K562 (cell line): Measurements from ENCODE around the gene TNIK. TPM values are rescaled to one million over a fixed set of nuclear protein-coding genes. Genes with fewer than 3 reads are reported as not detected.
A peak's percentile ranks its signal among the peaks of the same experiment; 100 is the strongest.

Source experiments
- ATAC-seq: fragments of 200-7000 bp; cut with Tn5 transposase; 3 replicates; pipeline ENCODE4 v1.9.1; 2020; ENCODE audit warnings: moderate library complexity
- BruUV-seq: library from RNA; stranded (reverse); fragments of 400-500 nt; replicated peaks from 2 replicates; lab custom pipeline; 2021; lab: Mats Ljungman, UMichigan
- CTCF ChIA-PET: fragments of 300-600 bp; formaldehyde crosslinking; extraction: SDS; loops from one replicate; lab custom pipeline; 2021; ENCODE audit warnings: low intra/inter-chr PET ratio; lab: Yijun Ruan, JAX
- POLR2A ChIA-PET: fragments of 300-600, 350-650 bp; sonication (Branson Sonifier 250); formaldehyde crosslinking; extraction: SDS; loops from one replicate; lab custom pipeline; 2021; ENCODE audit warnings: antibody characterized with exemption, inconsistent platforms; lab: Yijun Ruan, JAX
- DNase-seq, 4 experiments: peaks; one replicate each; pipeline versions ENCODE4 v3.0.0 to v3.0.0-alpha.2; 2011 to 2018; ENCODE audit warnings: low spot score in 3 of 4, mixed read lengths in 3 of 4; ENCODE audit errors: extremely low read depth in 1 of 4
- FAIRE-seq: peaks from 2 replicates; lab custom pipeline; 2011; peaks lifted over from hg19 to GRCh38; lab: Jason Lieb, UNC
- H2AFZ ChIP-seq: 2 replicates; pipeline ENCODE4 v1.6.0; 2011; ENCODE audit warnings: low read depth, low read length, control low read depth, inconsistent platforms
- H3K27ac ChIP-seq: fragments of 200-600 bp; 3 replicates; pipeline ENCODE4 v1.8.0; 2011; ENCODE audit warnings: low read depth, mild to moderate bottlenecking, control low read depth, inconsistent platforms, low read length, moderate library complexity, mixed read lengths; ENCODE audit errors: extremely low read depth
- H3K27me3 ChIP-seq, 2 experiments: fragments of 300-600 bp in 1 of 2; 2 replicates in 1 of 2; 3 replicates in 1 of 2; pipeline versions ENCODE4 v1.6.0 to v1.8.0; 2011; ENCODE audit warnings: inconsistent platforms in 2 of 2, low read length in 2 of 2, mild to moderate bottlenecking in 1 of 2, mixed read lengths in 1 of 2, moderate library complexity in 1 of 2; ENCODE audit not compliant: control insufficient read depth in 2 of 2, insufficient read depth in 2 of 2
- H3K36me3 ChIP-seq: fragments of 300-600 bp; 3 replicates; pipeline ENCODE4 v1.8.0; 2011; ENCODE audit warnings: mild to moderate bottlenecking, low read length, inconsistent platforms; ENCODE audit not compliant: control insufficient read depth, insufficient read depth
- H3K4me1 ChIP-seq, 2 experiments: fragments of 200-600 bp in 1 of 2; replicated peaks in 1 of 2; 2 replicates in 1 of 2; 3 replicates in 1 of 2; pipeline versions ENCODE4 v1.5.1 to v1.8.0; 2011; ENCODE audit warnings: inconsistent platforms in 2 of 2, low read length in 2 of 2, mild to moderate bottlenecking in 1 of 2, mixed read lengths in 1 of 2, moderate library complexity in 1 of 2; ENCODE audit not compliant: control insufficient read depth in 2 of 2, insufficient read depth in 2 of 2
- H3K4me2 ChIP-seq: 2 replicates; pipeline ENCODE4 v1.6.1; 2011; ENCODE audit warnings: low read length, control low read depth, inconsistent platforms, mixed read lengths; ENCODE audit not compliant: insufficient read depth
- H3K4me3 ChIP-seq: fragments of 200-600 bp; sonication (generic), shearing (Covaris generic); 2 replicates; pipeline ENCODE4 v1.5.1; 2016; ENCODE audit warnings: control low read depth, inconsistent platforms
- H3K79me2 ChIP-seq: fragments of 200-600 bp; 3 replicates; pipeline ENCODE4 v1.8.0; 2011; ENCODE audit warnings: low read length, inconsistent platforms; ENCODE audit not compliant: control insufficient read depth, insufficient read depth
- H3K9ac ChIP-seq, 2 experiments: 2 replicates each; pipeline versions ENCODE4 v1.6.0 to v1.6.1; 2011; ENCODE audit warnings: low read depth in 2 of 2, low read length in 2 of 2, control low read depth in 1 of 2, inconsistent platforms in 1 of 2, mild to moderate bottlenecking in 1 of 2, mixed read lengths in 1 of 2; ENCODE audit not compliant: insufficient read depth in 1 of 2
- H3K9me1 ChIP-seq: one replicate; pipeline ENCODE4 v1.6.0; 2011; ENCODE audit warnings: inconsistent platforms, mild to moderate bottlenecking, low read length, moderate library complexity; ENCODE audit not compliant: control insufficient read depth, insufficient read depth
- H3K9me3 ChIP-seq: replicated peaks from 2 replicates; pipeline ENCODE4 v1.5.1; 2011; ENCODE audit warnings: low read depth, low read length, inconsistent platforms; ENCODE audit not compliant: control insufficient read depth, insufficient read depth
- H4K20me1 ChIP-seq: replicated peaks from 2 replicates; pipeline ENCODE4 v1.6.1; 2011; ENCODE audit warnings: low read length, inconsistent platforms, mixed read lengths; ENCODE audit not compliant: control insufficient read depth, insufficient read depth
- ARID2 ChIP-seq: fragments of 450-650 bp; IDR thresholded peaks from 2 replicates; pipeline ENCODE4 v1.6.1; 2017; ENCODE audit warnings: antibody characterized with exemption, mild to moderate bottlenecking
- BRCA1 ChIP-seq, 2 experiments: fragments of 450-650 bp in 1 of 2; sonication (generic) in 1 of 2; formaldehyde crosslinking in 1 of 2; IDR thresholded peaks; 2 replicates each; pipeline versions ENCODE4 v1.5.0 to v1.6.1; 2017 to 2020; ENCODE audit warnings: mild to moderate bottlenecking in 1 of 2, missing genetic modification reagents in 1 of 2
- CC2D1A ChIP-seq: fragments of 450-650 bp; IDR thresholded peaks from 2 replicates; pipeline ENCODE4 v1.6.1; 2017; ENCODE audit warnings: mild to moderate bottlenecking
- CREM ChIP-seq: IDR thresholded peaks from 2 replicates; pipeline ENCODE4 v1.6.1; 2014; ENCODE audit warnings: antibody characterized with exemption, low read depth
- GABPB2 ChIP-seq: fragments of 250-450 bp; sonication (Bioruptor Pico); conservative IDR thresholded peaks from 2 replicates; pipeline ENCODE4 v1.5.1; 2021; ENCODE audit warnings: mild to moderate bottlenecking
- JUND ChIP-seq, 2 experiments: IDR thresholded peaks; 2 replicates in 1 of 2; 3 replicates in 1 of 2; pipeline ENCODE4 v1.6.1; 2011; ENCODE audit warnings: borderline replicate concordance in 2 of 2, low read depth in 2 of 2, low read length in 2 of 2, improper control_type of control experiment in 1 of 2, missing biosample characterization in 1 of 2, missing genetic modification characterization in 1 of 2, missing genetic modification reagents in 1 of 2
- MAX ChIP-seq: sonication (generic); formaldehyde crosslinking; IDR thresholded peaks from 2 replicates; pipeline ENCODE4 v1.9.0; 2022; ENCODE audit warnings: mild to moderate bottlenecking, missing genetic modification reagents
- POLR2H ChIP-seq: IDR thresholded peaks from 2 replicates; pipeline ENCODE4 v1.6.1; 2016; ENCODE audit warnings: missing genetic modification characterization, low read depth, mild to moderate bottlenecking, control low read depth, missing compliant biosample characterization, moderate library complexity
- PYGO2 ChIP-seq: fragments of 450-650 bp; IDR thresholded peaks from 2 replicates; pipeline ENCODE4 v1.6.1; 2016; ENCODE audit warnings: mild to moderate bottlenecking, missing genetic modification characterization, moderate library complexity, missing compliant biosample characterization
- RBFOX2 ChIP-seq: fragments of 200-400 bp; formaldehyde crosslinking; IDR thresholded peaks from 2 replicates; pipeline ENCODE4 v1.6.1; 2017; ENCODE audit warnings: low read depth, mild to moderate bottlenecking, low read length, moderate library complexity
- STAG1 ChIP-seq: sonication (generic); formaldehyde crosslinking; IDR thresholded peaks from 2 replicates; pipeline ENCODE4 v1.5.0; 2020; ENCODE audit warnings: missing genetic modification reagents, borderline replicate concordance
- ZC3H11A ChIP-seq: IDR thresholded peaks from 2 replicates; pipeline ENCODE4 v1.6.1; 2012; ENCODE audit warnings: low read depth, low read length, improper control_type of control experiment
- ZNF316 ChIP-seq: fragments of 450-650 bp; IDR thresholded peaks from 2 replicates; pipeline ENCODE4 v1.6.1; 2016
- WGBS: fragments of 100-300 bp; shearing (Covaris generic); methylation state at CpG from one replicate; pipeline ENCODE4 v1.1.6; 2016; ENCODE audit warnings: low coverage, mixed read lengths; ENCODE audit not compliant: insufficient coverage; ENCODE audit errors: missing lambda C conversion rate; 5-methylcytosine and 5-hydroxymethylcytosine counted together
- in situ Hi-C: fragments of 300-500 bp; cut with MboI; formaldehyde crosslinking; loops from 4 replicates; pipeline ENCODE4 v1.15.0; 2018; ENCODE audit warnings: inconsistent platforms, mixed read lengths
- intact Hi-C: fragments of 100-400 bp; cut with micrococcal nuclease; formaldehyde crosslinking; loops from 2 replicates; pipeline ENCODE4 v1.14.2; 2022
- polyA plus RNA-seq, 8 experiments: library from polyadenylated mRNA; depleted of rRNA in 4 of 8; stranded (reverse) in 5 of 8; unstranded in 3 of 8; fragments of >200 nt; fragmentation: Nextera tagmentation in 2 of 8; fragmentation: Illumina TruSeq in 1 of 8; extraction: Ambion mirVana in 2 of 8; extraction: Trizol in 1 of 8; gene quantifications; 2 replicates each; pipeline versions ENCODE4 v1.2.1 to v1.2.3, GENCODE V29; 2011 to 2014; ENCODE audit warnings: inconsistent platforms in 1 of 8, missing spikeins in 1 of 8
- total RNA-seq, 7 experiments: library from RNA; depleted of rRNA in 6 of 7; stranded (reverse); fragments of >200 nt in 6 of 7; fragmentation: Illumina TruSeq in 2 of 7; extraction: Trizol in 2 of 7; gene quantifications; 2 replicates each; pipeline versions ENCODE4 v1.2.1 to v1.2.3, GENCODE V29; 2011 to 2021; ENCODE audit warnings: low replicate concordance in 1 of 7
- TF ChIP-seq, protein P1 (sequence below), 2 experiments: fragments of 450-650 bp; conservative IDR thresholded peaks; 2 replicates each; pipeline ENCODE4 v1.6.1; 2017; ENCODE audit warnings: mild to moderate bottlenecking in 2 of 2, moderate library complexity in 2 of 2
- TF ChIP-seq, protein P2 (sequence below): sonication (generic); formaldehyde crosslinking; IDR thresholded peaks from 2 replicates; pipeline ENCODE4 v1.4.0; 2020; ENCODE audit warnings: mild to moderate bottlenecking, missing genetic modification reagents
- TF ChIP-seq, protein P3 (sequence below): fragments of 450-650 bp; formaldehyde crosslinking; IDR thresholded peaks from 2 replicates; pipeline ENCODE4 v1.4.0; 2020; ENCODE audit warnings: mild to moderate bottlenecking, moderate library complexity

Gene TNIK
- total and polyA plus RNA-seq, 9 of the 15 experiments (the other 6 are each of a cell fraction or from before 2014, with no cell fraction given) = 6.6 to 39.0 (median 24.7) TPM

DNA sequence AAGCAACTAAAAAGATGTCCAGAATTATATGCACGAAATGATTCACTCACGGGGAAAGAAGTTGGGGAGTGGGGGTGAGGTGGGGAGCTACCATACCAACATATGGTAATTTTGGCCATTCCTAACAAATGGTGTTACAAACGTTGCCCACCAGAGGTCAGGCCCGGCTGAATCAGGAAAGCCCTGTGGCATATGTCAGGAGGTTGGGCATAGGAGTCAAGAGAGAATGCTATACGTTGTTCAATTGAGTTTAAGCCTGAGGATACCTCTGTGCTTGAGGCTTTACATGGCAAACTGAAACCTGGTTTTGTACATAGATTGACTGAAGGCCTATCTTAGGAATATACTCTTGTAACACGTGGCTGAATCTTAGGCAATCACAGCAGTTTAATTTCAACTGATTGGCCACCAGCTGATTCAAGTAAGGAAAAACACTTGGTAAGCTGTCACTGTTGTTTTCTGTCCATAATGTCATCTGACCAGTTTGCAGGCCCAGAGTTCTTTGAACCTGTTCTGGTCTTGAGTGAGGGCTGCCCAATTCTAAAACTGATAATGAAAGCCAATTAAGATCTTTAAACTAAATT, 410.3 kb downstream of the TNIK start:
- ATAC-seq (peak; percentile 94), DNase-seq (peak; percentile 27 to 65 (median 45)), FAIRE-seq (peak; percentile 90)
- ChIA-PET POLR2A (no interaction called here), CTCF (interaction anchor here (0.7 to 1.8 kb wide), 4 partner anchors 26 to 722 kb away, joined by 3 to 9 read pairs (median 4); no protein-coding TSS in a partner anchor)
- H3K4me3 ChIP-seq = no peak overlapping the region
- intact Hi-C loops = loop anchor here (1.0 to 10.0 kb wide), 5 partner anchors 88 to 517 kb away; partner anchors contain the start of gene TNIK
- no peaks in the 10 kb centered on the region for H3K79me2 ChIP-seq
- no peaks in the 10 kb centered on the region for H4K20me1 ChIP-seq
- H3K36me3 ChIP-seq = no peaks in the 10 kb centered on the region
- no peak overlapping the region for H3K9ac ChIP-seq
- no peaks in the 10 kb centered on the region for H3K9me1 ChIP-seq
- no peaks in the 10 kb centered on the region for H3K9me3 ChIP-seq
- H3K27ac ChIP-seq = no peak overlapping the region
- H3K4me2 ChIP-seq = no peak overlapping the region
- H3K4me1 ChIP-seq = no peaks in the 10 kb centered on the region
- no TSS peak for BruUV-seq
- 0% methylated on average over 6 of the region's 6 CpGs for WGBS
- H3K27me3 ChIP-seq = 0 out of 5 replicates have a peak, but pooled peaks cover 0 to 2% of the 10 kb centered on the region in 2 experiments
- in situ Hi-C loops = loop anchor here (10.0 kb wide), 1 partner anchor 515 kb away; no protein-coding TSS in a partner anchor
- no peak overlapping the region for H2AFZ ChIP-seq
- TF ChIP-seq MAX (CRISPR knock-in tag) (no peak), STAG1 (CRISPR knock-in tag) (peak; percentile 87; the same call in 1 of the 2 replicates), POLR2H (tag) (no peak), RBFOX2 (no peak), PYGO2 (no peak), BRCA1 (IDR thresholded peaks at IDR 0.05) (no peak), BRCA1 (CRISPR knock-in tag; IDR thresholded peaks at IDR 0.05) (no peak), ZC3H11A (0 out of 2 replicates have a peak, but pooled peaks have one; percentile 36), CC2D1A (peak; percentile 52; the same call in 1 of the 2 replicates), GABPB2 (CRISPR knock-in tag) (no peak), ZNF316 (no peak), CREM (peak; percentile 38), ARID2 (peak; percentile 46; the same call in 1 of the 2 replicates), JUND (IDR thresholded peaks at IDR 0.05; ENCODE audit: borderline replicate concordance, low read depth, low read length) (no peak), JUND (tag; IDR thresholded peaks at IDR 0.05; ENCODE audit: borderline replicate concordance, low read depth, low read length) (peak; percentile 11; the same call in 1 of the 3 replicates)
- TF ChIP-seq, protein P1, sequence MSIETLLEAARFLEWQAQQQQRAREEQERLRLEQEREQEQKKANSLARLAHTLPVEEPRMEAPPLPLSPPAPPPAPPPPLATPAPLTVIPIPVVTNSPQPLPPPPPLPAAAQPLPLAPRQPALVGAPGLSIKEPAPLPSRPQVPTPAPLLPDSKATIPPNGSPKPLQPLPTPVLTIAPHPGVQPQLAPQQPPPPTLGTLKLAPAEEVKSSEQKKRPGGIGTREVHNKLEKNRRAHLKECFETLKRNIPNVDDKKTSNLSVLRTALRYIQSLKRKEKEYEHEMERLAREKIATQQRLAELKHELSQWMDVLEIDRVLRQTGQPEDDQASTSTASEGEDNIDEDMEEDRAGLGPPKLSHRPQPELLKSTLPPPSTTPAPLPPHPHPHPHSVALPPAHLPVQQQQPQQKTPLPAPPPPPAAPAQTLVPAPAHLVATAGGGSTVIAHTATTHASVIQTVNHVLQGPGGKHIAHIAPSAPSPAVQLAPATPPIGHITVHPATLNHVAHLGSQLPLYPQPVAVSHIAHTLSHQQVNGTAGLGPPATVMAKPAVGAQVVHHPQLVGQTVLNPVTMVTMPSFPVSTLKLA (conservative IDR thresholded peaks at IDR 0.05) = 0 out of 4 replicates have a peak, but pooled peaks of 1 of the 2 experiments have one; percentile 24
- TF ChIP-seq, protein P2, sequence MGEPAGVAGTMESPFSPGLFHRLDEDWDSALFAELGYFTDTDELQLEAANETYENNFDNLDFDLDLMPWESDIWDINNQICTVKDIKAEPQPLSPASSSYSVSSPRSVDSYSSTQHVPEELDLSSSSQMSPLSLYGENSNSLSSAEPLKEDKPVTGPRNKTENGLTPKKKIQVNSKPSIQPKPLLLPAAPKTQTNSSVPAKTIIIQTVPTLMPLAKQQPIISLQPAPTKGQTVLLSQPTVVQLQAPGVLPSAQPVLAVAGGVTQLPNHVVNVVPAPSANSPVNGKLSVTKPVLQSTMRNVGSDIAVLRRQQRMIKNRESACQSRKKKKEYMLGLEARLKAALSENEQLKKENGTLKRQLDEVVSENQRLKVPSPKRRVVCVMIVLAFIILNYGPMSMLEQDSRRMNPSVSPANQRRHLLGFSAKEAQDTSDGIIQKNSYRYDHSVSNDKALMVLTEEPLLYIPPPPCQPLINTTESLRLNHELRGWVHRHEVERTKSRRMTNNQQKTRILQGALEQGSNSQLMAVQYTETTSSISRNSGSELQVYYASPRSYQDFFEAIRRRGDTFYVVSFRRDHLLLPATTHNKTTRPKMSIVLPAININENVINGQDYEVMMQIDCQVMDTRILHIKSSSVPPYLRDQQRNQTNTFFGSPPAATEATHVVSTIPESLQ = no peak
- TF ChIP-seq, protein P3, sequence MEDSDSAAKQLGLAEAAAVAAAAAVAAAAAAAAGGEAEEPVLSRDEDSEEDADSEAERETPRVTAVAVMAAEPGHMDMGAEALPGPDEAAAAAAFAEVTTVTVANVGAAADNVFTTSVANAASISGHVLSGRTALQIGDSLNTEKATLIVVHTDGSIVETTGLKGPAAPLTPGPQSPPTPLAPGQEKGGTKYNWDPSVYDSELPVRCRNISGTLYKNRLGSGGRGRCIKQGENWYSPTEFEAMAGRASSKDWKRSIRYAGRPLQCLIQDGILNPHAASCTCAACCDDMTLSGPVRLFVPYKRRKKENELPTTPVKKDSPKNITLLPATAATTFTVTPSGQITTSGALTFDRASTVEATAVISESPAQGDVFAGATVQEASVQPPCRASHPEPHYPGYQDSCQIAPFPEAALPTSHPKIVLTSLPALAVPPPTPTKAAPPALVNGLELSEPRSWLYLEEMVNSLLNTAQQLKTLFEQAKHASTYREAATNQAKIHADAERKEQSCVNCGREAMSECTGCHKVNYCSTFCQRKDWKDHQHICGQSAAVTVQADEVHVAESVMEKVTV (CRISPR knock-in tag) = peak; percentile 50; the same call in 1 of the 2 replicates
